RWPE2 (cell line): ENCODE measurements around the gene PAK3.

Source experiments
- ATAC-seq: fragments of 200-7000 bp; cut with Tn5 transposase; 3 replicates; pipeline ENCODE4 v1.9.1; 2021; ENCODE audit warnings: low read depth
- DNase-seq: peaks from one replicate; pipeline ENCODE4 v3.0.0-alpha.2; 2020; ENCODE audit warnings: low spot score
- H3K27ac ChIP-seq: fragments of 450-650 bp; 2 replicates; pipeline ENCODE4 v1.5.1; 2017; ENCODE audit warnings: mild to moderate bottlenecking; ENCODE audit not compliant: poor library complexity, severe bottlenecking
- H3K27me3 ChIP-seq: fragments of 250-450 bp; sonication (Bioruptor Pico); 2 replicates; pipeline ENCODE4 v1.5.1; 2021; ENCODE audit warnings: mild to moderate bottlenecking, moderate library complexity; ENCODE audit not compliant: insufficient read depth, poor library complexity, severe bottlenecking
- H3K36me3 ChIP-seq: fragments of 250-450 bp; sonication (Bioruptor Pico); 2 replicates; pipeline ENCODE4 v1.5.1; 2020; ENCODE audit warnings: low read depth, mild to moderate bottlenecking, moderate library complexity
- H3K4me1 ChIP-seq: fragments of 250-450 bp; sonication (Bioruptor Pico); 2 replicates; pipeline ENCODE4 v1.5.1; 2021; ENCODE audit warnings: mild to moderate bottlenecking, moderate library complexity; ENCODE audit not compliant: insufficient read depth, poor library complexity, severe bottlenecking
- H3K4me3 ChIP-seq: fragments of 250-450 bp; sonication (Bioruptor Pico); 2 replicates; pipeline ENCODE4 v1.5.1; 2021; ENCODE audit warnings: mild to moderate bottlenecking, moderate library complexity; ENCODE audit not compliant: severe bottlenecking
- H3K9me3 ChIP-seq: fragments of 250-450 bp; sonication (Bioruptor Pico); 2 replicates; pipeline ENCODE4 v1.5.1; 2021; ENCODE audit warnings: mild to moderate bottlenecking, moderate library complexity; ENCODE audit not compliant: severe bottlenecking
- TF ChIP-seq, protein P1 (sequence below): fragments of 450-650 bp; IDR thresholded peaks from one replicate; pipeline ENCODE4 v1.5.1; 2017; ENCODE audit warnings: mild to moderate bottlenecking, moderate library complexity; ENCODE audit not compliant: poor library complexity, severe bottlenecking

Gene PAK3

DNA sequence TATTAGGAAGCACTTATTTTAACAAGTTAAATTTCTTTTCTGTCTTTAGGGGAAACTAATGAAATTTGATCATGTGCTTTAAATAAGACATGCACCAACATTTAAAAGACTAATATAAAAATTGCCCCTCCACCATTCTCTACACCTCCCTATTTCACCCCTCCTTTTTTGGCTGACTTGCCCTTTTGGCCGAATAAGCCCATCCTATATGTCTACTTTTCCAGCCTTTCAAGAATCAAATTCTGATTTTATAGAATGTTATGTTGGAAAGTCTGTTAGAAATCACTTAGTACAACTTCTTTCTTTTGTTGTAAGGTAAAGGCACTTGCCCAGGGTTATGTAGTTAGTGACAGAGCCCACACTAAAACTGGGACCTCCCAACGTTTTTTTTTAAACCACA, 172.5 kb downstream of the PAK3 start:
- TF ChIP-seq, protein P1, sequence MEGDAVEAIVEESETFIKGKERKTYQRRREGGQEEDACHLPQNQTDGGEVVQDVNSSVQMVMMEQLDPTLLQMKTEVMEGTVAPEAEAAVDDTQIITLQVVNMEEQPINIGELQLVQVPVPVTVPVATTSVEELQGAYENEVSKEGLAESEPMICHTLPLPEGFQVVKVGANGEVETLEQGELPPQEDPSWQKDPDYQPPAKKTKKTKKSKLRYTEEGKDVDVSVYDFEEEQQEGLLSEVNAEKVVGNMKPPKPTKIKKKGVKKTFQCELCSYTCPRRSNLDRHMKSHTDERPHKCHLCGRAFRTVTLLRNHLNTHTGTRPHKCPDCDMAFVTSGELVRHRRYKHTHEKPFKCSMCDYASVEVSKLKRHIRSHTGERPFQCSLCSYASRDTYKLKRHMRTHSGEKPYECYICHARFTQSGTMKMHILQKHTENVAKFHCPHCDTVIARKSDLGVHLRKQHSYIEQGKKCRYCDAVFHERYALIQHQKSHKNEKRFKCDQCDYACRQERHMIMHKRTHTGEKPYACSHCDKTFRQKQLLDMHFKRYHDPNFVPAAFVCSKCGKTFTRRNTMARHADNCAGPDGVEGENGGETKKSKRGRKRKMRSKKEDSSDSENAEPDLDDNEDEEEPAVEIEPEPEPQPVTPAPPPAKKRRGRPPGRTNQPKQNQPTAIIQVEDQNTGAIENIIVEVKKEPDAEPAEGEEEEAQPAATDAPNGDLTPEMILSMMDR: no peak
- ATAC-seq: no peak
- Histone ChIP-seq H3K9me3 (no peaks in the 10 kb centered on the region), H3K4me3 (no peak overlapping the region), H3K27me3 (no peaks in the 10 kb centered on the region), H3K4me1 (no peaks in the 10 kb centered on the region), H3K36me3 (no peaks in the 10 kb centered on the region), H3K27ac (no peak overlapping the region)
- no peak for DNase-seq

DNA sequence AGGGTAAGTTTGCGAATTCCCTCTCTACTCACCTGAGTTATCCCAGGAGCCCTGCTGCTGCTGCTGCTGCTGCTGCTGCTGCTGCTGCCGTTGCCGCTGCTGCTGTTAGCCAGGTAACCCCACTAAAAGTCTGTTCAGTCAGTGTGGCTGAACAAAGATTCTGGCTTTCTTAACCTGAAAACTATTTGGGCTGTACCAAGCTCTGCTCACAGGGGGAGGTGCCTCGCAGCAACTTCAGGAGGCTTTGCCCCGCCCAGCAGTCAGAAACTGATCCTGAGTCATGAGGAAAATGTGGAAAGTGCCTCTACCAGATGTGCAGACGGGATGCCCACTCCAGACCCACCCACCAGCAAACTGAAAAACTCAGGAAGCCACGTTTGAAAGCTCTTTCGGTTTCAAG, 174.3 kb downstream of the PAK3 start, which contains the start of gene CAPN6:
Gene CAPN6 (minus strand): TSS at position 145 of the 400 bp plus-strand sequence. CDS start 6,547 bp downstream, outside the sequence.
- TF ChIP-seq, protein P1: no peak
- no peak within 1 kb of the TSS for H3K27ac ChIP-seq
- ATAC-seq (peak; percentile 82), DNase-seq (peak; percentile 31)
- H3K4me1 ChIP-seq: no peaks in the 10 kb centered on the region
- no peaks in the 10 kb centered on the region for H3K9me3 ChIP-seq
- no peaks in the 10 kb centered on the region for H3K36me3 ChIP-seq
- no peak within 1 kb of the TSS for H3K4me3 ChIP-seq
- no peaks in the 10 kb centered on the region for H3K27me3 ChIP-seq
